ENCODE measurements around the gene STAT5B.

The STAT5B gene

DNA sequence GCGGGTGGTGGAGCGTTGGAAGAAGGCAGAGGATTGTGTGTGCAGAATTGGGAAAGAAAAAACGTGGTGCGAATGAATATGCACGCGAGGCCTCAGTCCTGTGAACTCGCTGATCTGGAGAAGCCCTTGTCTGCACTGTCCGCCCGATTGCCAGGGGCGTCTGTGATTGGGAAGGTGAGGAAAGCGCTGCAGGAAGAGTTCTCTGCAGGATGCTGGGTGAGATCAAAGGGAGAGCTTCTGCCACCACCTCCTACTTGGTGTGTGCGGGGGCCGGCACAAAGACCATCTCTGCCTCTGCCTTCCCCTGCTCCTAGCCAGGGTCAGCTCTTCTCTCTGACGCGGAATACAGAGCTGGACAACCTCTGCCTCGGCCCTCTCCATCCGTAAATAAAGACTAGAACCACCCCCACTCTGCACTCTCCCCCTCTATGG is 120.6 kb downstream of the STAT5B start:
- Histone ChIP-seq H3K79me2 (ENCODE audit: insufficient read depth, low read length) (peaks cover 38% of the 10 kb centered on the region), H2AFZ (ENCODE audit: low read depth, low read length, severe bottlenecking) (no peak overlapping the region), H3K9me3 (ENCODE audit: insufficient read depth, low read length) (no peaks in the 10 kb centered on the region), H3F3A (ENCODE audit: insufficient read depth) (no peaks in the 10 kb centered on the region), H3K9me2 (replicated peaks; ENCODE audit: insufficient read depth, low read length) (no peaks in the 10 kb centered on the region), H4K20me1 (ENCODE audit: low read depth, low read length) (no peaks in the 10 kb centered on the region), H3K27ac (ENCODE audit: low read depth, low read length) (no peak overlapping the region), H3K36me3 (ENCODE audit: low read length) (no peaks in the 10 kb centered on the region), H3K9ac (ENCODE audit: low read length) (no peak overlapping the region), H3K4me3 (ENCODE audit: insufficient read depth, low read length, poor library complexity, severe bottlenecking) (no peak overlapping the region), H3K4me2 (ENCODE audit: low read depth, low read length, poor library complexity, severe bottlenecking) (peak overlapping the region; percentile 33), H3K27me3 (ENCODE audit: low read length) (no peaks in the 10 kb centered on the region)
- TF ChIP-seq EZH2phosphoT487 (conservative IDR thresholded peaks at IDR 0.05; ENCODE audit: low read length) = no peak
- TF ChIP-seq, protein P1, sequence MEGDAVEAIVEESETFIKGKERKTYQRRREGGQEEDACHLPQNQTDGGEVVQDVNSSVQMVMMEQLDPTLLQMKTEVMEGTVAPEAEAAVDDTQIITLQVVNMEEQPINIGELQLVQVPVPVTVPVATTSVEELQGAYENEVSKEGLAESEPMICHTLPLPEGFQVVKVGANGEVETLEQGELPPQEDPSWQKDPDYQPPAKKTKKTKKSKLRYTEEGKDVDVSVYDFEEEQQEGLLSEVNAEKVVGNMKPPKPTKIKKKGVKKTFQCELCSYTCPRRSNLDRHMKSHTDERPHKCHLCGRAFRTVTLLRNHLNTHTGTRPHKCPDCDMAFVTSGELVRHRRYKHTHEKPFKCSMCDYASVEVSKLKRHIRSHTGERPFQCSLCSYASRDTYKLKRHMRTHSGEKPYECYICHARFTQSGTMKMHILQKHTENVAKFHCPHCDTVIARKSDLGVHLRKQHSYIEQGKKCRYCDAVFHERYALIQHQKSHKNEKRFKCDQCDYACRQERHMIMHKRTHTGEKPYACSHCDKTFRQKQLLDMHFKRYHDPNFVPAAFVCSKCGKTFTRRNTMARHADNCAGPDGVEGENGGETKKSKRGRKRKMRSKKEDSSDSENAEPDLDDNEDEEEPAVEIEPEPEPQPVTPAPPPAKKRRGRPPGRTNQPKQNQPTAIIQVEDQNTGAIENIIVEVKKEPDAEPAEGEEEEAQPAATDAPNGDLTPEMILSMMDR (IDR thresholded peaks at IDR 0.05; ENCODE audit: insufficient read depth, low read length, poor library complexity, severe bottlenecking) = no peak

DNA sequence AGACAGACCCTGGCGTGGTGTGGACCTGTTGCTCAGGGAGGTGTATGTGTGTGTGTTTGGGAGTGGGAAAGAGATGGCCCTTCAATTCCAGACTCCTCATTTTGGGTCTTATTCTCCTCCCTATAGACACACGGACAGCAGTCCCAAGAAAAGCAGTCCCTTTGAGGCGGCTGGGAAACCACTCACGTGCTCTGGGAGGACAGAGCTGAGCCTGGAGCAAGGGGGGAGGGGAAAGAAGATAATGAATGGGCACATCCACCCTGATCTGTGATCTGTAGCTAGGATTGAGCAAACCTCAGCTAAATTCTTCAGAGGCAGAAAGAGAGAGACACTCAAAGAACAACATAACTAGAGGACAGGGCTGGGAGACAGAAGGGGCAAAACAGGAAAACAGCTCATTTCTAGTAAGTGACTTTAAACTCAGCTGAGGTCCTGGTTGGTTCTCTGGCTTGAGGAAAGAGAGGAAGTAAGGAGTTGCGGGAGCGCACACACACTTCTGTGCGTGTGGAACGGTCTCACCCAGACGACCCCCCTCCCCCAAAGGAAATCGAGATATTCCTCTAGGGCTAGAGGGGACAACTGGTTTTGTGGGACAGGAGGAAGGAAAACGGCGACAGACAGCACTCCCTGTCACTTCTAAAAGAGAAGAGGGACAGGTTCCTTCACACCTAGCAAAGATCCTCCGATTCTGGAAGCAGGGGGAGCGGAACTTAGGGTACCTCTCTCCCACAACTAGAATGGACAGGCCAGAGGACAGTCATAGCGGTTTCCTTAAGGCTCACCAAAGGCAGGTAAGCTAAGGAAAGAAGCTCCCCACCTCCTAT is 122.1 kb downstream of the STAT5B start:
- Histone ChIP-seq H2AFZ (ENCODE audit: low read depth, low read length, severe bottlenecking) (no peak overlapping the region), H3K9me2 (replicated peaks; ENCODE audit: insufficient read depth, low read length) (no peaks in the 10 kb centered on the region), H4K20me1 (ENCODE audit: low read depth, low read length) (no peaks in the 10 kb centered on the region), H3K27me3 (ENCODE audit: low read length) (no peaks in the 10 kb centered on the region), H3F3A (ENCODE audit: insufficient read depth) (no peaks in the 10 kb centered on the region), H3K27ac (ENCODE audit: low read depth, low read length) (peak overlapping the region; percentile 32; the same call in 1 of the 2 replicates), H3K9ac (ENCODE audit: low read length) (peak overlapping the region; percentile 76), H3K4me3 (ENCODE audit: insufficient read depth, low read length, poor library complexity, severe bottlenecking) (peak overlapping the region; percentile 76), H3K4me2 (ENCODE audit: low read depth, low read length, poor library complexity, severe bottlenecking) (peak overlapping the region; percentile 67), H3K79me2 (ENCODE audit: insufficient read depth, low read length) (peaks cover 50% of the 10 kb centered on the region), H3K9me3 (ENCODE audit: insufficient read depth, low read length) (no peaks in the 10 kb centered on the region), H3K36me3 (ENCODE audit: low read length) (no peaks in the 10 kb centered on the region)
- TF ChIP-seq, protein P1 (IDR thresholded peaks at IDR 0.05; ENCODE audit: insufficient read depth, low read length, poor library complexity, severe bottlenecking) = no peak
- TF ChIP-seq EZH2phosphoT487 (conservative IDR thresholded peaks at IDR 0.05; ENCODE audit: low read length) = no peak
